ENCODE measurements around the gene NRL.

DNA sequence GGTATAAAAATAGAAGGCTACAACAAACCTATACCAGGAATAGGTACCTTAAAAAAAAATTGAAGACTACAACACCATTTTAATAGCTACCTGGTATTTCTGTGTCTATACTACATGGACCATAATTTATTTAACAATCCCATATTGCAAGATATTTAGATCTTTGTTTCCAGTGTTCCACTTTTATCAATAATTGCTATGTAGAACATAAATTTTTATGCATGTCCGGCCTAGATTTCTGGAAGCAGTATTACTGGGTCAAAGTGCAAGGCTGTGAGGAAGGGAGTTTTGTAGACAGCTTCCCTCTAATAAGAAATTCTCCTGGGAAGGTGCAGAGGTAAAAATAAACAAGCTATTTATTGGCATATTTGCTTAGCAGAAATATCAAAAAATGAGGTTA lies 4.2 kb downstream of the NRL start:
- TF ChIP-seq, protein P1, sequence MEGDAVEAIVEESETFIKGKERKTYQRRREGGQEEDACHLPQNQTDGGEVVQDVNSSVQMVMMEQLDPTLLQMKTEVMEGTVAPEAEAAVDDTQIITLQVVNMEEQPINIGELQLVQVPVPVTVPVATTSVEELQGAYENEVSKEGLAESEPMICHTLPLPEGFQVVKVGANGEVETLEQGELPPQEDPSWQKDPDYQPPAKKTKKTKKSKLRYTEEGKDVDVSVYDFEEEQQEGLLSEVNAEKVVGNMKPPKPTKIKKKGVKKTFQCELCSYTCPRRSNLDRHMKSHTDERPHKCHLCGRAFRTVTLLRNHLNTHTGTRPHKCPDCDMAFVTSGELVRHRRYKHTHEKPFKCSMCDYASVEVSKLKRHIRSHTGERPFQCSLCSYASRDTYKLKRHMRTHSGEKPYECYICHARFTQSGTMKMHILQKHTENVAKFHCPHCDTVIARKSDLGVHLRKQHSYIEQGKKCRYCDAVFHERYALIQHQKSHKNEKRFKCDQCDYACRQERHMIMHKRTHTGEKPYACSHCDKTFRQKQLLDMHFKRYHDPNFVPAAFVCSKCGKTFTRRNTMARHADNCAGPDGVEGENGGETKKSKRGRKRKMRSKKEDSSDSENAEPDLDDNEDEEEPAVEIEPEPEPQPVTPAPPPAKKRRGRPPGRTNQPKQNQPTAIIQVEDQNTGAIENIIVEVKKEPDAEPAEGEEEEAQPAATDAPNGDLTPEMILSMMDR (conservative IDR thresholded peaks at IDR 0.05) = no peak
- TF ChIP-seq ZFX (IDR thresholded peaks at IDR 0.05) = no peak
